Cardiac fibroblast (primary cell): Measurements from ENCODE around the gene ALK.

Experiments
- DNase-seq, 2 donors: peaks; one replicate each; pipeline versions ENCODE4 v3.0.0 to v3.0.0-alpha.2; 2010; ENCODE audit warnings: low read depth in 2 of 2
- H3K4me3 ChIP-seq, 2 donors: replicated peaks in 1 of 2; 1 replicate in 1 of 2; 2 replicates in 1 of 2; pipeline ENCODE4 v1.5.1; 2011; ENCODE audit warnings: low read depth in 2 of 2, low read length in 2 of 2, mild to moderate bottlenecking in 2 of 2, moderate library complexity in 1 of 2
- CTCF ChIP-seq: IDR thresholded peaks from one replicate; pipeline ENCODE4 v1.5.1; 2011; ENCODE audit warnings: low read depth, mild to moderate bottlenecking, low read length, inconsistent platforms

ALK gene

GRCh38 chr2:29850794-29851193 is 70.6 kb downstream of the ALK start:
- TF ChIP-seq CTCF = no peak
- no peak for DNase-seq
- H3K4me3 ChIP-seq = no peak overlapping the region

DNA sequence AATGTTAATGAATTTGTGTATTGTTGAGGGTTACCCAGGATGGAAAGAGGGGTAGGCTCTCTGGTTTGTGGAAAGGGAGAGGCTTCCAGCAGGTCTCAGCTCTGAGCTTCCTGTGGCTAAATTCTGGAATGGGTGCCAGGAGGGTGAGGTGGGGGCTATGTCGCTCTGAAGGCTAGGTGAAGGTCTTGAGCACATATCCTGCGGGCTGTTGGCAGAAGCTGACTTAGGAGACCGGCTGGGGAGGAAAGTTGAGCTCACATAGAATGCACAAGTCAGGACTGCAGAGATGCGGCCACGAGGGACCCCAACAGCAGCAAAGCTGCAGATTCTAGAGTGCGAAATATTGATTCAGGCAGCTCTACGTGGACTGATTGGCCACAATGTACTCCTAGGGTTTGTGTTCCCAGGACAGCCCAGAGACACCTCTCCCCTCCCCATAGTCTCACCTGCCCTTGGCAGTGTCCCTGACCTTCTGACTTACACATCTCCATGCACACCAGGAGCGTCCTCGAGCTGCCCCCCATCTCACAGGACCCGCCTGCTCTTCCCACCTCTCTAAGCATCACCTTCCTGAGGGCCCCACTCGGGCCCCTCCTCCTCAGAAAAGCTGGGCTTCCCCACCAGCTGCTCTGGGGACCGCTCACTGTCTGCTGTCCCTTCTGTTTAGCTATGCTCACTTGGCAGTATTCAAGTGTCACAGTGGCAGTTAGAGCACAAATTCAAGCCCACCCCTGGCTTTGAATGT is 72.6 kb downstream of the ALK start:
- DNase-seq = no peak
- no peak for TF ChIP-seq CTCF
- H3K4me3 ChIP-seq = no peak overlapping the region

DNA sequence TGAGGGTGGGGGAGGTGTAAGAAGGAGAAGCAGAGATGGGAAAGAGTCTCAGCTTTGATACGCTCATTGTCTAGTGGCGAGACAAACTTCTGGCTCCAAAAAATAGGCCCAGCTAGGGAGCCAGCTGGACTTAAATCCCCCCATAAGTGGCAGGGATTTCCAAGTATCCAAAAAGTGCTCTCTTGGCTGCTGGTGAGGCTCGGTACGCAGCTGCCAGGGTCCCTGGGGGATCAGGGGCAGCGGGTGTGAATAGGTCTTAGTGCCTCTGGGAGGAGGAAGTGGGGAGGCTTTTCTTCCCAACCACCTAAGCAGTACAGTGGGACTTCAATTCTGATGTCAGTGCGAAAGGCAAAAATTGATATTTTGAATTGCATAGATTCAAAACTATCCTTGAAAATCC is 73.5 kb downstream of the ALK start:
- no peak overlapping the region for H3K4me3 ChIP-seq
- no peak for DNase-seq
- TF ChIP-seq CTCF = no peak

DNA sequence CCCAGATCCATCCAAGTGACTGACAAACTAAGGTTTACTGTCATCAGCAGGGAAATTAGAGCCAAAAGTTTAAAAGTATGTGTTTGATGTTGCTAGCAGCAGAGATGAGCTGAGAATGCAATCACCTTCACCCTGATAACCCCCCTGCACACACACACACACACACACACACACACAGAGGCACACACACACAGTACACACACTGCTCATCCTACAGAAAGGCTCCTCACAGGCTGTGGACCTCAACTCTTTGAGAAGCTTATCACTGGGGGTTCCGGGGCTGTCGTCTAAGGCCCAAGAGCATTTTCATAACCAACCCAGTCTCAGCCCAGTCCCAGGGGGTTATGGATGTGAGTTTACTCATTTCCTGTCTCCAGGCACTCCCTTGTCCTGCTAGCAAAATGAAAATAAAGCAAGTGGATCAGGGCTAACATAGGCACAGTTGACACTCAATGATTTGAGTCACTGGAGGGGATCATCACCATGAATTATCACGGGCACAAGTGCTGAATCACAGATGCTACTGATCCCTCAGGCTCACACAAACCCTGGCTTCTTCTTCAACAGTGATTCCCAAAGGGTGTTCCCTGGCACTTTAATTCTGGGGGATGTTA is 76.6 kb downstream of the ALK start:
- peak in 1 of 2 donors; percentile 44 for DNase-seq
- no peak for TF ChIP-seq CTCF
- H3K4me3 ChIP-seq = no peak overlapping the region

DNA sequence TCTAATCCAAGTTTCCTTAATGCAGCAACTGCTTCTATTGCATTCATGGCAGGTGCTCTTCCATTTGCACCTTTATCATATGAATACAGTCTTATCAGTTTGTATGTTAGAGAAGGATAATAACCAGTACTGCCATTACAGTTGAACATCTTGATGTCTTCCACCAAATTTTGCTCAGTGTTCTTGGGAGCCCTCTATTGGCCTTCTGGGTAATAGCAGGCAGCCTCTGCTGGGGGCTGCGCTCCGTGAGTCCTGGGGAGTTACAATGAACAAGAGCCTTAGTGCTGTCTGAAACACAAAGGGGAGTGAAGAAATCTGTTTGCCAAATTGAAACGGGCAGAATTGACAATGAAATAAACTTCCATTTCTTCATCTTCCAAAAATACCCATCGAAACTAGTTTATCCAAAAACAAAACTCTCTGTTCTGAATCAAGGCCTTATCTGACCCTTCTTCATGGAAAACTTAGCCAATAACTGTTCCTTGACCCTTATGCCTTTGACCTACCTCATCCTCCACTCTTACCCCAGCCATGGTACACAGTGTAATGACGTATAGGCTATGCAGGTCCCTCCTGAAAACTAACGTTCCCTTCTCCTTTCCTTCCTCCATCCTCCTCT is 79.9 kb downstream of the ALK start:
- peak; percentile 40 to 56 for DNase-seq
- TF ChIP-seq CTCF = peak; percentile 94
- H3K4me3 ChIP-seq = no peak overlapping the region

DNA sequence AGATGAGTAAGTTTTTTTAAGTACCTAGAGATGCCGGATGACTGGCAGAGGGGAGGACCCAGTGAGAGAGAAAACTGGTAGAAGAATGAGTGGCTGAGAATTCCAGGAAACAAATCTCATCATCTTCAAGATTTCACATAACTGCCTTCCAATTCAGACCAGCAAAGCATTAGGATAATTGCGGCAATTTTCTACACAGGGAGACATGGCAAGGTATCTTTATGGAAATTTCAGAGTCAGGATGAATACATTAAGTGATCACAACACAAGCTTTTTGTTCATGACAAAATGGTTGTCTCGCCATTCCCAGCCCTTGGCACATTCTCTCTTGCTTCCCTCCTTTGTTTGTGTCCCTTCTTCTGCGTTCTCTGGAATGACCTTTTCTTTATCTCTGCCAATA is 82.1 kb downstream of the ALK start:
- no peak for DNase-seq
- H3K4me3 ChIP-seq = no peak overlapping the region
- no peak for TF ChIP-seq CTCF
